SU-DHL-6 (cell line): ENCODE measurements around the gene ADCY2.

Experiments
- EZH2phosphoT487 ChIP-seq: fragments of 200-600 bp; sonication (generic), shearing (Covaris generic); conservative IDR thresholded peaks from 2 replicates; pipeline ENCODE4 v1.6.1; 2018; ENCODE audit warnings: mild to moderate bottlenecking, antibody characterized with exemption, low read length, moderate library complexity, mixed read lengths
- TF ChIP-seq, protein P1 (sequence below): fragments of 200-600 bp; sonication (generic); IDR thresholded peaks from one replicate; pipeline ENCODE4 v1.5.1; 2017; ENCODE audit warnings: antibody characterized with exemption, mild to moderate bottlenecking, low read length, moderate library complexity; ENCODE audit not compliant: insufficient read depth, poor library complexity, severe bottlenecking

DNA sequence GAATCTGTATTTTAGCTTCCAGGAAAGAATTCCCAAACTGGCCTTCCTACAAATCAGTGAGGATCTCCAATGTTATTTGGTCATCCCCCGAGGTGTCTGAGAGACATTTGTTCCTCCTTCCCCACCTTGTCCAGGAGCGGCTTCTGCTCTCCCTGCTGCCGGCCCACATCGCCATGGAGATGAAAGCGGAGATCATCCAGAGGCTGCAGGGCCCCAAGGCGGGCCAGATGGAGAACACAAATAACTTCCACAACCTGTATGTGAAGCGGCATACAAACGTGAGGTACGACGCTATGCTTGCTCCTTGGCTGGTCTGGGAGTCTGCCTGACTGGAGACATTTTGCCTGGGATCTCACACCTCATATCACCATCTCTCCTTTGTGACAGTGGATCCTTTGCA, 294.6 kb downstream of the ADCY2 start:
- TF ChIP-seq, protein P1, sequence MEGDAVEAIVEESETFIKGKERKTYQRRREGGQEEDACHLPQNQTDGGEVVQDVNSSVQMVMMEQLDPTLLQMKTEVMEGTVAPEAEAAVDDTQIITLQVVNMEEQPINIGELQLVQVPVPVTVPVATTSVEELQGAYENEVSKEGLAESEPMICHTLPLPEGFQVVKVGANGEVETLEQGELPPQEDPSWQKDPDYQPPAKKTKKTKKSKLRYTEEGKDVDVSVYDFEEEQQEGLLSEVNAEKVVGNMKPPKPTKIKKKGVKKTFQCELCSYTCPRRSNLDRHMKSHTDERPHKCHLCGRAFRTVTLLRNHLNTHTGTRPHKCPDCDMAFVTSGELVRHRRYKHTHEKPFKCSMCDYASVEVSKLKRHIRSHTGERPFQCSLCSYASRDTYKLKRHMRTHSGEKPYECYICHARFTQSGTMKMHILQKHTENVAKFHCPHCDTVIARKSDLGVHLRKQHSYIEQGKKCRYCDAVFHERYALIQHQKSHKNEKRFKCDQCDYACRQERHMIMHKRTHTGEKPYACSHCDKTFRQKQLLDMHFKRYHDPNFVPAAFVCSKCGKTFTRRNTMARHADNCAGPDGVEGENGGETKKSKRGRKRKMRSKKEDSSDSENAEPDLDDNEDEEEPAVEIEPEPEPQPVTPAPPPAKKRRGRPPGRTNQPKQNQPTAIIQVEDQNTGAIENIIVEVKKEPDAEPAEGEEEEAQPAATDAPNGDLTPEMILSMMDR, result no peak
- no peak for TF ChIP-seq EZH2phosphoT487
